Adrenal gland (tissue), 5 donors: ENCODE data around the gene ZBTB8B.
"Not testable (repeated sequence)": the region's sequence is repeated elsewhere in the genome, so short reads cannot be mapped to it uniquely, and the experiment has no call there.

Source experiments
- CTCF ChIP-seq, 6 experiments: fragments of 450-650 bp in 4 of 6; fragments of 200-600 bp in 2 of 6; sonication (generic) in 1 of 6; IDR thresholded peaks; 1 replicate in 5 of 6; 2 replicates in 1 of 6; pipeline versions ENCODE4 v1.5.1 to v1.8.0; 2016 to 2021; ENCODE audit warnings: antibody characterized with exemption in 6 of 6, mild to moderate bottlenecking in 2 of 6, moderate library complexity in 1 of 6
- POLR2A ChIP-seq, 2 donors: fragments of 450-650 bp; IDR thresholded peaks; one replicate each; pipeline ENCODE4 v1.6.1; 2017; ENCODE audit warnings: antibody characterized with exemption in 2 of 2, mild to moderate bottlenecking in 2 of 2, moderate library complexity in 1 of 2
- donor health status: DM: no; HTN: no; CAD: no.

- TF ChIP-seq CTCF, POLR2A (IDR thresholded peaks at IDR 0.05): not testable (repeated sequence)
Observed at GRCh38 chr1:32441467-32441866, 23.4 kb upstream of the ZBTB8B start.
